ENCODE results near the gene COL5A1.

Gene COL5A1

GRCh38 chr9:134593286-134594077 is 48.1 kb upstream of the COL5A1 start:
- Histone ChIP-seq H3K9ac (ENCODE audit: low read length) (no peak overlapping the region), H3K4me2 (ENCODE audit: low read length) (no peak overlapping the region)
- TF ChIP-seq EZH2phosphoT487 (IDR thresholded peaks at IDR 0.05; ENCODE audit: low read depth), result no peak
- no peak for TF ChIP-seq CTCF (IDR thresholded peaks at IDR 0.05; ENCODE audit: low read depth, low read length)

GRCh38 chr9:134594078-134594941 is 47.3 kb upstream of the COL5A1 start:
- no peaks in the 10 kb centered on the region for H3K36me3 ChIP-seq (replicated peaks; ENCODE audit: low read depth, low read length)
- no peak overlapping the region for H3K9ac ChIP-seq (ENCODE audit: low read length)
- H3K27me3 ChIP-seq (ENCODE audit: low read depth, low read length), result no peaks in the 10 kb centered on the region
- H3K4me2 ChIP-seq (ENCODE audit: low read length), result no peak overlapping the region
- no peak overlapping the region for H3K27ac ChIP-seq (ENCODE audit: low read length)
- H3K9me3 ChIP-seq (ENCODE audit: insufficient read depth, low read length), result no peaks in the 10 kb centered on the region
- H3K79me2 ChIP-seq (ENCODE audit: low read length), result no peaks in the 10 kb centered on the region
- H3K4me3 ChIP-seq (ENCODE audit: low read length), result no peak overlapping the region
- no peaks in the 10 kb centered on the region for H4K20me1 ChIP-seq (ENCODE audit: insufficient read depth, low read length)
- no peak overlapping the region for H2AFZ ChIP-seq (ENCODE audit: low read depth, low read length)
- TF ChIP-seq CTCF (IDR thresholded peaks at IDR 0.05; ENCODE audit: low read depth, low read length) (no peak), EZH2phosphoT487 (IDR thresholded peaks at IDR 0.05; ENCODE audit: low read depth) (no peak)
- no peaks in the 10 kb centered on the region for H3K4me1 ChIP-seq (ENCODE audit: low read length)

More at GRCh38 chr9:134593286-134594077, 48.1 kb upstream of the COL5A1 start:
- Histone ChIP-seq H3K4me1 (ENCODE audit: low read length) (no peaks in the 10 kb centered on the region), H3K9me3 (ENCODE audit: insufficient read depth, low read length) (no peaks in the 10 kb centered on the region), H3K27me3 (ENCODE audit: low read depth, low read length) (no peaks in the 10 kb centered on the region), H3K36me3 (replicated peaks; ENCODE audit: low read depth, low read length) (no peaks in the 10 kb centered on the region), H3K27ac (ENCODE audit: low read length) (no peak overlapping the region), H3K79me2 (ENCODE audit: low read length) (no peaks in the 10 kb centered on the region), H3K4me3 (ENCODE audit: low read length) (no peak overlapping the region), H4K20me1 (ENCODE audit: insufficient read depth, low read length) (no peaks in the 10 kb centered on the region), H2AFZ (ENCODE audit: low read depth, low read length) (no peak overlapping the region)

- Histone ChIP-seq H3K4me3 (ENCODE audit: low read length) (no peak overlapping the region), H4K20me1 (ENCODE audit: insufficient read depth, low read length) (no peaks in the 10 kb centered on the region)
Observed at GRCh38 chr9:134595014-134595413, 46.6 kb upstream of the COL5A1 start.

More at GRCh38 chr9:134595014-134595413, 46.6 kb upstream of the COL5A1 start:
- H3K27me3 ChIP-seq (ENCODE audit: low read depth, low read length), result no peaks in the 10 kb centered on the region
- no peaks in the 10 kb centered on the region for H3K79me2 ChIP-seq (ENCODE audit: low read length)
- no peaks in the 10 kb centered on the region for H3K36me3 ChIP-seq (replicated peaks; ENCODE audit: low read depth, low read length)
- no peak overlapping the region for H3K4me2 ChIP-seq (ENCODE audit: low read length)
- H3K27ac ChIP-seq (ENCODE audit: low read length), result no peak overlapping the region
- no peak overlapping the region for H2AFZ ChIP-seq (ENCODE audit: low read depth, low read length)
- H3K9ac ChIP-seq (ENCODE audit: low read length), result no peak overlapping the region
- no peaks in the 10 kb centered on the region for H3K4me1 ChIP-seq (ENCODE audit: low read length)
- no peaks in the 10 kb centered on the region for H3K9me3 ChIP-seq (ENCODE audit: insufficient read depth, low read length)
- TF ChIP-seq EZH2phosphoT487 (IDR thresholded peaks at IDR 0.05; ENCODE audit: low read depth), result no peak
- TF ChIP-seq CTCF (IDR thresholded peaks at IDR 0.05; ENCODE audit: low read depth, low read length), result no peak
